ENCODE data around the gene DPF3. TPM values are rescaled to one million over a fixed set of nuclear protein-coding genes. Genes with fewer than 3 reads are reported as not detected.
A peak's percentile ranks its signal among the peaks of the same experiment; 100 is the strongest.

Gene DPF3
- total and polyA plus RNA-seq, 7 donors, result 2.3 to 25.3 (median 19.4) TPM

- intact Hi-C loops (cut with DNase I), result no loop called here
- Histone ChIP-seq H3K36me3 (ENCODE audit: insufficient read depth in 1 of 2, low read depth in 1 of 2) (no peaks in the 10 kb centered on the region), H3K27me3 (ENCODE audit: insufficient read depth in 3 of 3, low read length in 2 of 3) (no peaks in the 10 kb centered on the region), H3K4me3 (no peak overlapping the region), H3K9me3 (no peaks in the 10 kb centered on the region), H3K4me1 (peaks cover 36% of the 10 kb centered on the region), H3K27ac (no peak overlapping the region)
- no peak for TF ChIP-seq CTCF (IDR thresholded peaks at IDR 0.05)
- DNase-seq (no peak), ATAC-seq (peak in 1 of 4 donors; percentile 15)
- 60 to 77% (median 68%) methylated on average over 3 to 4 of the region's 4 CpGs for WGBS, 3 donors
Observed at GRCh38 chr14:72884386-72884785, 9.5 kb downstream of the DPF3 start.

GRCh38 chr14:72883961-72884360 lies 9.9 kb downstream of the DPF3 start:
- no peaks in the 10 kb centered on the region for H3K36me3 ChIP-seq (ENCODE audit: insufficient read depth in 1 of 2, low read depth in 1 of 2)
- no peak overlapping the region for H3K4me3 ChIP-seq
- DNase-seq (no peak), ATAC-seq (peak in 1 of 4 donors; percentile 32)
- no peak overlapping the region for H3K27ac ChIP-seq
- H3K27me3 ChIP-seq (ENCODE audit: insufficient read depth in 3 of 3, low read length in 2 of 3), result no peaks in the 10 kb centered on the region
- 68 to 69% (median 68%) methylated on average over 4 of the region's 4 CpGs for WGBS, 3 donors
- H3K9me3 ChIP-seq, result no peaks in the 10 kb centered on the region
- intact Hi-C loops (cut with DNase I), result no loop called here
- H3K4me1 ChIP-seq, result peaks cover 32% of the 10 kb centered on the region
- TF ChIP-seq CTCF (IDR thresholded peaks at IDR 0.05), result no peak

- Histone ChIP-seq H3K9me3 (no peaks in the 10 kb centered on the region), H3K27me3 (ENCODE audit: insufficient read depth in 3 of 3, low read length in 2 of 3) (no peaks in the 10 kb centered on the region), H3K4me3 (no peak overlapping the region), H3K36me3 (ENCODE audit: insufficient read depth in 1 of 2, low read depth in 1 of 2) (no peaks in the 10 kb centered on the region), H3K4me1 (peaks cover 25% of the 10 kb centered on the region), H3K27ac (no peak overlapping the region)
- intact Hi-C loops (cut with DNase I), result no loop called here
- no peak for ATAC-seq
- TF ChIP-seq CTCF (IDR thresholded peaks at IDR 0.05), result no peak
- no peak for DNase-seq
- WGBS, 3 donors, result 98 to 100% (median 100%) methylated on average over 2 of the region's 2 CpGs
Observed at GRCh38 chr14:72883109-72883508, 10.8 kb downstream of the DPF3 start.

GRCh38 chr14:72882463-72882862 lies 11.4 kb downstream of the DPF3 start:
- 64 to 83% (median 72%) methylated on average over 7 of the region's 7 CpGs for WGBS, 3 donors
- Histone ChIP-seq H3K4me3 (no peak overlapping the region), H3K27ac (no peak overlapping the region), H3K9me3 (no peaks in the 10 kb centered on the region), H3K36me3 (ENCODE audit: insufficient read depth in 1 of 2, low read depth in 1 of 2) (no peaks in the 10 kb centered on the region), H3K27me3 (ENCODE audit: insufficient read depth in 3 of 3, low read length in 2 of 3) (no peaks in the 10 kb centered on the region), H3K4me1 (peaks cover 26% of the 10 kb centered on the region)
- TF ChIP-seq CTCF (IDR thresholded peaks at IDR 0.05), result no peak
- ATAC-seq (no peak), DNase-seq (no peak)
- intact Hi-C loops (cut with DNase I), result no loop called here

- whole genome bisulfite sequencing, 3 donors, result 79 to 96% (median 86%) methylated on average over 1 of the region's 1 CpG
- TF ChIP-seq CTCF (IDR thresholded peaks at IDR 0.05), result no peak
- intact Hi-C loops (cut with DNase I), result no loop called here
- Histone ChIP-seq H3K9me3 (no peaks in the 10 kb centered on the region), H3K27me3 (ENCODE audit: insufficient read depth in 3 of 3, low read length in 2 of 3) (no peaks in the 10 kb centered on the region), H3K4me1 (peaks cover 26% of the 10 kb centered on the region), H3K4me3 (no peak overlapping the region), H3K36me3 (ENCODE audit: insufficient read depth in 1 of 2, low read depth in 1 of 2) (no peaks in the 10 kb centered on the region), H3K27ac (no peak overlapping the region)
- ATAC-seq (no peak), DNase-seq (no peak)
Observed at GRCh38 chr14:72882047-72882446, 11.9 kb downstream of the DPF3 start.
